HG03159 (cell line): ENCODE results near the gene TBC1D2B.

Experiments used
- ATAC-seq: cut with Tn5 transposase; IDR thresholded peaks from one replicate; pipeline ENCODE4 v1.9.1; 2021; ENCODE audit warnings: mild to moderate bottlenecking, moderate library complexity; ENCODE audit not compliant: unreplicated experiment

Gene TBC1D2B

GRCh38 chr15:78075490-78076230, 1.9 kb downstream of the TBC1D2B start:
- ATAC-seq, result no peak

GRCh38 chr15:78073046-78073787, 4.3 kb downstream of the TBC1D2B start:
- ATAC-seq, result no peak

- ATAC-seq, result no peak
These were observed 5.2 kb downstream of the TBC1D2B start for GRCh38 chr15:78072080-78072892.

- no peak for ATAC-seq
These were observed 6.1 kb downstream of the TBC1D2B start for GRCh38 chr15:78071383-78071782.

GRCh38 chr15:78070049-78070700, 7.3 kb downstream of the TBC1D2B start:
- no peak for ATAC-seq

- ATAC-seq, result no peak
These were observed 8.0 kb downstream of the TBC1D2B start for GRCh38 chr15:78069462-78070029.

GRCh38 chr15:78069052-78069414, 8.5 kb downstream of the TBC1D2B start:
- ATAC-seq, result no peak

GRCh38 chr15:78067328-78068228, 9.9 kb downstream of the TBC1D2B start:
- no peak for ATAC-seq

GRCh38 chr15:78065973-78066946, 11.3 kb downstream of the TBC1D2B start:
- ATAC-seq, result peak; percentile 54

GRCh38 chr15:78065284-78065872, 12.1 kb downstream of the TBC1D2B start:
- no peak for ATAC-seq

GRCh38 chr15:78064544-78064943, 13.0 kb downstream of the TBC1D2B start:
- ATAC-seq, result no peak

- ATAC-seq, result no peak
These were observed 13.5 kb downstream of the TBC1D2B start for GRCh38 chr15:78063970-78064385.

GRCh38 chr15:78063217-78063616, 14.3 kb downstream of the TBC1D2B start:
- no peak for ATAC-seq

- peak; percentile 50 for ATAC-seq
These were observed 15.5 kb downstream of the TBC1D2B start for GRCh38 chr15:78061963-78062427.

- ATAC-seq, result no peak
These were observed 17.3 kb downstream of the TBC1D2B start for GRCh38 chr15:78060232-78060631.

GRCh38 chr15:78059110-78059839, 18.2 kb downstream of the TBC1D2B start:
- ATAC-seq, result no peak

GRCh38 chr15:78058401-78058935, 19.0 kb downstream of the TBC1D2B start:
- ATAC-seq, result no peak
